Stimulated activated naive CD4-positive, alpha-beta T cell treated with Interleukin-2 at 50 U/mL for 16 hours (primary cell): Measurements from ENCODE around the gene DNER.
"Not testable (repeated sequence)": the region's sequence is repeated elsewhere in the genome, so short reads cannot be mapped to it uniquely, and the experiment has no call there.

Experiments used
- DNase-seq: peaks from one replicate; lab custom pipeline; 2025; lab: John Stamatoyannopoulos, UW

The DNER gene

GRCh38 chr2:229562472-229563127 lies 151.8 kb downstream of the DNER start:
- no peak for DNase-seq

GRCh38 chr2:229559986-229560385 lies 154.4 kb downstream of the DNER start:
- DNase-seq: no peak

DNA sequence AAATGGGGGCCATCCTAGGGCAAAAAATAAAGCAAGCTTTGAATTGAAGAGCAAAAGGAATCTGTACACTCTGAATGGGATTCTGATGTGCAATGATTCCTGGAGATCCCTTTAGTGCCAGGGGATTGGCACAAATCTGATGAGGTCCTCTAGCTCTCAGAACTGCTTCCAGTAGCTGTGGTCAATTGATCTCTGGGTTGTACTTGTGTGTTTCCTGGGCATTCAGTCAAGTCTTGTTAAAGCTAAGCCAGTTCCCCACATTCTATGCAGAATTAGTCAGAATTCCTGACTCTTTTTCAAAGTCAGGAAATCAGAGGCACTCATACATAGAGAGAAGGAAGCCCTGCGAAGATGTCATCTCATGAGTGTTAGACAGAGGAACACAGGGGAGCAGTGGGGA lies 161.3 kb downstream of the DNER start:
- no peak for DNase-seq

- no peak for DNase-seq
These were observed 171.0 kb downstream of the DNER start for GRCh38 chr2:229543176-229543873.

- no peak for DNase-seq
These were observed 174.7 kb downstream of the DNER start for GRCh38 chr2:229539628-229540027.

DNA sequence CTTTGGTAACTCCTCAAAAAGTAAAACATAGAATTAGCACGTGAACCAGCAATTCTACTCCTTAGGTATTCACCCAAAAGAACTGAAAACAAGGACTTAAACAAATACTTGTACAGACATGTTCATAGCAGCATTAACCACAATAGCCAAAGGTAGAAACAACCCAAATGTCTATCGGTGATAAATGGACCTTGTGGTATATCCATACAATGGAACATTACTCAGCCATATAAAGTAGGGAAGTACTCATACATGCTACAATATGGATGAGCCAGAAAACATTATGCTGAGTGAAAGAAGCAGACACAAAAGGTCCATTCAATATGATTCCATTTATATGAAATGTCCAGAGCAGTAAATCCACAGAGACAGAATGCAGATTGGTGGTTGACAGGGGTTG lies 182.8 kb downstream of the DNER start:
- no peak for DNase-seq

DNA sequence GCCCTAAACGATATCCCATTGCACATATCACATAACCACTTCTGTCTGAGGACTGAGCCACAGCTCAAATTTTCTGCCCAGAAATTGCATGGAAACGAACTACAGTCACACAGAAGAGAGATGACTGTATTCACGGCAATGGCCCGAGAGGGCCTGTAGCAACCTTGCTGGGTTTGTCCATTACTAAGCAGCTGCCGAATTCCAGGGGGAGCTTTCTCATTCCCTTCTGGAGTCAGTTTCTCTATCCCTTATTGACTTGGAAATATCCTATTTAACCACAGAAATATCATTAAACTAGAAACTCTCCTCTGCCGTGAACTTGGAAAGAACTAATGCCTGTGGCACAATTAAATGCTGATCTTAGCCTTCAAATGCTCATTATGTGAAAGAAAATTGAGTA lies 183.9 kb downstream of the DNER start:
- DNase-seq: no peak

DNA sequence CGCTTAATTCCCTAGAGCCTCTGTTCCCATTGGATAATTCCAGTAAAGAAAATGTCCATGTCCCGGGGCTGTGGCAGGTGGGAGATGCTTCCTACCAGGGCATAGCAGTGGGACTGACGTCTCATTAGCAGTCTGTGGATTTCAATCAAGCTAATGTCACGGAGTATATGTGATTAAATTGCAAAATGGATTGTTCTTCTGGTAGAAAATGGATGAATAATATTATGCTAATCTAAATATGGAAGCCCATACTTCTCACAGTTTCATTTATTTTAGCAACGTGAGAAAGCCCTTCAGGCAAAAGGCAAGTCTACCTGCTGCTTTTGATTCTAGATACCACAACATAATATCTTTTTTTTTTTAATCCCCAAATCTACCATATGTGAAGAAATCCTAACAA lies 185.5 kb downstream of the DNER start:
- no peak for DNase-seq

- no peak for DNase-seq
These were observed 187.4 kb downstream of the DNER start for GRCh38 chr2:229526951-229527350.

GRCh38 chr2:229524799-229525198 lies 189.6 kb downstream of the DNER start:
- no peak for DNase-seq

GRCh38 chr2:229523663-229524062 lies 190.7 kb downstream of the DNER start:
- DNase-seq: no peak

GRCh38 chr2:229521576-229521975 lies 192.8 kb downstream of the DNER start:
- DNase-seq: no peak

- no peak for DNase-seq
These were observed 193.7 kb downstream of the DNER start for GRCh38 chr2:229520691-229521096.

GRCh38 chr2:229519655-229520430 lies 194.5 kb downstream of the DNER start:
- no peak for DNase-seq

- no peak for DNase-seq
These were observed 200.0 kb downstream of the DNER start for GRCh38 chr2:229514273-229514895.

GRCh38 chr2:229511524-229511923 lies 202.8 kb downstream of the DNER start:
- no peak for DNase-seq

DNA sequence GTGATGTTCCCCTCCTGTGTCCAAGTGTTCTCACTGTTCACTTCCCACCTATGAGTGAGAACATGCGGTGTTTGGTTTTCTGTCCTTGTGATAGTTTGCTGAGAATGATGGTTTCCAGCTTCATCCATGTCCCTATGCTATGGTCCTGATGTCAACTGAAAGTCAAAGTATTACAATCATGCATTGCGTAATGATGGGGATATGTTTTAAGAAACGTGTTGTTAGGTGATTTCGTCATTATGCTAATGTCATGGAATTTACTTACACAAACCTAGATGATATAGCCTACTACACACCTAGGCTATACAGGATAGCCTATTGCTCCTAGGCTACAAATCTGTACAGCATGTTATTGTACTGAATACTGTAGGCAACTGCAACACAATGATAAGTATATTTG lies 207.7 kb downstream of the DNER start:
- DNase-seq: not testable (repeated sequence)

- DNase-seq: no peak
These were observed 213.1 kb downstream of the DNER start for GRCh38 chr2:229501051-229501794.

DNA sequence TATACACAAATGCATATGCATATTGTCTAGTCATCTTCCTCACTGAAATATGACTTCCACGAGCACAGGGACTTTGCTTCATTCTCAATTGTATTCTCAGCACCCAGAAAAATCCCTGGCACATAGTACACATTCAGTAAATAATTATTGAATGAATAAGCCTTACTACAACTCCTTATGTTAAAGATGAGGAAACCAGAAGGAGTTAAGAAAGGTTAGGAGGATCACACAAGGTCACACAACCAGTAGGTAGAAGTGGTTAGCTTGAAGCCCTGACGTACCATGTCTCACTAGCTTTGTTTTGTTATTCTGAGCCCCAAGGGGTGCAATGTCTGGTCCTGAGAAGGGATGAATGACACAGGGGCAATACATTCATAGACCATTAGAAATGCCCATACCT lies 222.3 kb downstream of the DNER start:
- no peak for DNase-seq

GRCh38 chr2:229490167-229490566 lies 224.2 kb downstream of the DNER start:
- no peak for DNase-seq

DNA sequence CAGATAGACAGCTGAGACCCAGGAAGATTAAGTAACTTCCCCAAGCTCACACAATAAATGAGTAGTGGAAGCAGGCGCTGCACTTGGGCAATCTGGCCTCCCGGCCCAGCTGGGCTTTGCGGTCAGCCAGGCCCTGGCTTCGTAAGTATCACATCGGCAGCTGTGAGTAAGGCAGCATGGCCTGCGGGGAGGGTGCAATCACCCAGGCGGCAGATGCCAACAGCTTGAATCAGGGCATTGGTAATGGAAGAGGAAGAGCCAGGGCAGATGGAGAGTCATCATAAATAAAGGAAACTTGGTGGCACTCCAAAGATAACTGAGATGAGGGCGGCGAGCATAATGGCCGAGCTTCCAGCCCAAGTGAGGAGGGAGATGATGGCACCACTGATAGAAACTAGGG lies 225.3 kb downstream of the DNER start:
- no peak for DNase-seq

DNA sequence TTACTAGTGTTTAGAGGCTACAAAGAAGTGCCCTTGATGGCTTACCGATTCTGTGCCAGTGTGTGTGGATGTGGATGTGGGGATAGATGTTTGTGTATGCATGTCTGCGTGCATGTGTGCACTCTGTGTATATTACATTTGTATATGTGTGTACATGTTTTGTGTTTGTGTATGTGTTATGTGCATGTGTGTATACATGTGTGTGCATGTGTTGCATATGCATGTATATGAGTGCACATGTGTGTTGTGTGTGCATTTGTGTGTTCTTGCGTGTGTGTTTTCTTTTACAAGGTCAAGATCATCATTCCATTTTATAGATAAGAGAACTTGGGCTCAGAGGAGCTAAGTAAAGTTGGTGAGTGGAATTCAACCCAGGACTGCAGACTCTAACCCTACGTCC lies 226.1 kb downstream of the DNER start:
- DNase-seq: no peak
